Measurements from ENCODE around the gene MAPK12.

MAPK12 gene

GRCh38 chr22:50305393-50305922 lies 44.0 kb upstream of the MAPK12 start:
- peaks cover 50% of the 10 kb centered on the region for H3K79me2 ChIP-seq (ENCODE audit: insufficient read depth, low read length)

GRCh38 chr22:50304528-50305392 lies 43.3 kb upstream of the MAPK12 start:
- Histone ChIP-seq H2AFZ (ENCODE audit: low read length) (no peak overlapping the region), H3K4me1 (ENCODE audit: insufficient read depth, low read length, poor library complexity, severe bottlenecking) (peaks cover 75% of the 10 kb centered on the region), H3K4me2 (ENCODE audit: low read depth, low read length, poor library complexity, severe bottlenecking) (peak overlapping the region; percentile 86), H4K20me1 (ENCODE audit: insufficient read depth, low read length, poor library complexity, severe bottlenecking) (peaks cover 10% of the 10 kb centered on the region), H3K9ac (ENCODE audit: low read depth, low read length, poor library complexity, severe bottlenecking) (peak overlapping the region; percentile 80), H3K79me2 (ENCODE audit: insufficient read depth, low read length) (peaks cover 50% of the 10 kb centered on the region), H3F3A (ENCODE audit: low read depth) (0 out of 2 replicates have a peak, but pooled peaks cover 5% of the 10 kb centered on the region), H3K4me3 (ENCODE audit: low read length, poor library complexity, severe bottlenecking) (peak overlapping the region; percentile 64), H3K36me3 (ENCODE audit: insufficient read depth, low read length) (no peaks in the 10 kb centered on the region), H3K27me3 (ENCODE audit: insufficient read depth, low read length, poor library complexity, severe bottlenecking) (no peaks in the 10 kb centered on the region), H3K9me3 (ENCODE audit: insufficient read depth, low read depth, low read length) (no peaks in the 10 kb centered on the region), H3K9me2 (replicated peaks; ENCODE audit: low read depth, low read length) (no peaks in the 10 kb centered on the region)
- TF ChIP-seq EZH2phosphoT487 (IDR thresholded peaks at IDR 0.05; ENCODE audit: borderline replicate concordance) (no peak), CTCF (conservative IDR thresholded peaks at IDR 0.05; ENCODE audit: low read length) (no peak)

More at GRCh38 chr22:50305393-50305922, 44.0 kb upstream of the MAPK12 start:
- H3K9me2 ChIP-seq (replicated peaks; ENCODE audit: low read depth, low read length), result no peaks in the 10 kb centered on the region
- H3K27me3 ChIP-seq (ENCODE audit: insufficient read depth, low read length, poor library complexity, severe bottlenecking), result no peaks in the 10 kb centered on the region
- H3K4me3 ChIP-seq (ENCODE audit: low read length, poor library complexity, severe bottlenecking), result peak overlapping the region; percentile 1
- TF ChIP-seq EZH2phosphoT487 (IDR thresholded peaks at IDR 0.05; ENCODE audit: borderline replicate concordance) (no peak), CTCF (conservative IDR thresholded peaks at IDR 0.05; ENCODE audit: low read length) (no peak)
- H3F3A ChIP-seq (ENCODE audit: low read depth), result 0 out of 2 replicates have a peak, but pooled peaks cover 5% of the 10 kb centered on the region
- peak overlapping the region; percentile 86 for H3K4me2 ChIP-seq (ENCODE audit: low read depth, low read length, poor library complexity, severe bottlenecking)
- peaks cover 10% of the 10 kb centered on the region for H4K20me1 ChIP-seq (ENCODE audit: insufficient read depth, low read length, poor library complexity, severe bottlenecking)
- no peak overlapping the region for H2AFZ ChIP-seq (ENCODE audit: low read length)
- peak overlapping the region; percentile 80 for H3K9ac ChIP-seq (ENCODE audit: low read depth, low read length, poor library complexity, severe bottlenecking)
- H3K9me3 ChIP-seq (ENCODE audit: insufficient read depth, low read depth, low read length), result no peaks in the 10 kb centered on the region
- H3K36me3 ChIP-seq (ENCODE audit: insufficient read depth, low read length), result no peaks in the 10 kb centered on the region
- H3K4me1 ChIP-seq (ENCODE audit: insufficient read depth, low read length, poor library complexity, severe bottlenecking), result peaks cover 81% of the 10 kb centered on the region

GRCh38 chr22:50303848-50304527 lies 42.5 kb upstream of the MAPK12 start:
- H2AFZ ChIP-seq (ENCODE audit: low read length), result no peak overlapping the region
- no peaks in the 10 kb centered on the region for H3K9me2 ChIP-seq (replicated peaks; ENCODE audit: low read depth, low read length)
- H4K20me1 ChIP-seq (ENCODE audit: insufficient read depth, low read length, poor library complexity, severe bottlenecking), result peaks cover 10% of the 10 kb centered on the region
- TF ChIP-seq EZH2phosphoT487 (IDR thresholded peaks at IDR 0.05; ENCODE audit: borderline replicate concordance) (no peak), CTCF (conservative IDR thresholded peaks at IDR 0.05; ENCODE audit: low read length) (no peak; the same call in 1 of the 2 replicates)
- 0 out of 2 replicates have a peak, but pooled peaks cover 5% of the 10 kb centered on the region for H3F3A ChIP-seq (ENCODE audit: low read depth)
- peaks cover 50% of the 10 kb centered on the region for H3K79me2 ChIP-seq (ENCODE audit: insufficient read depth, low read length)
- H3K9ac ChIP-seq (ENCODE audit: low read depth, low read length, poor library complexity, severe bottlenecking), result peak overlapping the region; percentile 63
- no peaks in the 10 kb centered on the region for H3K9me3 ChIP-seq (ENCODE audit: insufficient read depth, low read depth, low read length)
- H3K36me3 ChIP-seq (ENCODE audit: insufficient read depth, low read length), result no peaks in the 10 kb centered on the region
- H3K27me3 ChIP-seq (ENCODE audit: insufficient read depth, low read length, poor library complexity, severe bottlenecking), result no peaks in the 10 kb centered on the region
- H3K4me3 ChIP-seq (ENCODE audit: low read length, poor library complexity, severe bottlenecking), result peak overlapping the region; percentile 64
- peaks cover 67% of the 10 kb centered on the region for H3K4me1 ChIP-seq (ENCODE audit: insufficient read depth, low read length, poor library complexity, severe bottlenecking)
- H3K4me2 ChIP-seq (ENCODE audit: low read depth, low read length, poor library complexity, severe bottlenecking), result peak overlapping the region; percentile 81
